B cell (primary cell): Measurements from ENCODE around the gene ADAMTSL5. TPM values are rescaled to one million over a fixed set of nuclear protein-coding genes. Genes with fewer than 3 reads are reported as not detected.
A peak's percentile ranks its signal among the peaks of the same experiment; 100 is the strongest.

ENCODE experiments used
- ATAC-seq: fragments of 200-7000 bp; cut with Tn5 transposase; one replicate; pipeline ENCODE4 v1.10.0; 2021; ENCODE audit warnings: low read depth, mild to moderate bottlenecking, moderate number of reproducible peaks, moderate library complexity
- CTCF ChIA-PET: fragments of 350-600 bp; sonication (Branson Sonifier 250); formaldehyde crosslinking; loops from one replicate; lab custom pipeline; 2021; ENCODE audit warnings: antibody characterized with exemption, inconsistent platforms; lab: Charles Lee
- POLR2A ChIA-PET: fragments of 350-600 bp; sonication (Branson Sonifier 250); formaldehyde crosslinking; loops from one replicate; lab custom pipeline; 2021; ENCODE audit warnings: antibody characterized with exemption; lab: Charles Lee
- DNase-seq: peaks from one replicate; pipeline ENCODE4 v3.0.0; 2013
- H2AFZ ChIP-seq: 2 replicates; pipeline ENCODE4 v1.6.1; 2012; ENCODE audit warnings: mild to moderate bottlenecking, low read depth, low read length; ENCODE audit not compliant: insufficient read depth, poor library complexity, severe bottlenecking
- H3K27ac ChIP-seq, 2 donors: 1 replicate in 1 of 2; 2 replicates in 1 of 2; pipeline ENCODE4 v1.5.1; 2012 to 2013; ENCODE audit warnings: low read length in 2 of 2, mild to moderate bottlenecking in 2 of 2, moderate library complexity in 1 of 2
- H3K27me3 ChIP-seq, 4 experiments: fragments of 200-600 bp in 1 of 4; sonication (generic) in 1 of 4; replicated peaks in 1 of 4; 1 replicate in 2 of 4; 2 replicates in 2 of 4; pipeline versions ENCODE4 v1.6.1 to v1.7.0; 2013 to 2016; ENCODE audit warnings: low read length in 3 of 4, mild to moderate bottlenecking in 2 of 4, mixed read lengths in 1 of 4, moderate library complexity in 1 of 4; ENCODE audit not compliant: insufficient read depth in 4 of 4, control insufficient read depth in 3 of 4; ENCODE audit errors: control extremely low read depth in 1 of 4
- H3K36me3 ChIP-seq, 2 experiments: replicated peaks in 1 of 2; 1 replicate in 1 of 2; 2 replicates in 1 of 2; pipeline versions ENCODE4 v1.6.1 to v1.7.1; 2013; ENCODE audit warnings: low read length in 1 of 2; ENCODE audit not compliant: insufficient read depth in 2 of 2, control insufficient read depth in 1 of 2; ENCODE audit errors: control extremely low read depth in 1 of 2, extremely low read depth in 1 of 2
- H3K4me1 ChIP-seq, 2 donors: fragments of 200-600 bp in 1 of 2; sonication (generic) in 1 of 2; 1 replicate in 1 of 2; 2 replicates in 1 of 2; pipeline versions ENCODE4 v1.5.1 to v1.6.1; 2013 to 2017; ENCODE audit warnings: low read length in 2 of 2; ENCODE audit not compliant: control insufficient read depth in 2 of 2, insufficient read depth in 2 of 2
- H3K4me2 ChIP-seq: replicated peaks from 2 replicates; pipeline ENCODE3; 2012; ENCODE audit warnings: mild to moderate bottlenecking, low read depth, low read length; ENCODE audit not compliant: poor library complexity, severe bottlenecking
- H3K4me3 ChIP-seq, 5 experiments: fragments of 200-600 bp in 1 of 5; sonication (generic) in 1 of 5; 1 replicate in 3 of 5; 2 replicates in 2 of 5; pipeline versions ENCODE4 v1.5.1 to v1.7.0; 2011 to 2016; ENCODE audit warnings: low read length in 4 of 5, mild to moderate bottlenecking in 4 of 5, low read depth in 2 of 5, control low read depth in 1 of 5, moderate library complexity in 1 of 5; ENCODE audit not compliant: insufficient read depth in 1 of 5; ENCODE audit errors: control extremely low read depth in 1 of 5, extremely low read depth in 1 of 5
- H3K79me2 ChIP-seq: fragments of 200-600 bp; sonication (generic); one replicate; pipeline ENCODE4 v1.6.0; 2016; ENCODE audit warnings: low read length; ENCODE audit not compliant: control insufficient read depth, insufficient read depth
- H3K9ac ChIP-seq: fragments of 200-600 bp; sonication (generic); 2 replicates; pipeline ENCODE4 v1.6.1; 2017; ENCODE audit warnings: mild to moderate bottlenecking, low read length, moderate library complexity
- H3K9me3 ChIP-seq, 3 donors: one replicate each; pipeline versions ENCODE4 v1.6.1 to v1.7.1; 2013; ENCODE audit warnings: low read length in 2 of 3; ENCODE audit not compliant: control insufficient read depth in 2 of 3, insufficient read depth in 1 of 3; ENCODE audit errors: control extremely low read depth in 1 of 3
- H4K20me1 ChIP-seq: 2 replicates; pipeline ENCODE4 v1.6.0; 2012; ENCODE audit warnings: mild to moderate bottlenecking, low read length; ENCODE audit not compliant: insufficient read depth, control insufficient read depth, poor library complexity, severe bottlenecking
- H3K27ac Mint-ChIP-seq: one replicate; pipeline ENCODE4 v1.8.0; 2021; ENCODE audit warnings: mixed read lengths
- H3K27me3 Mint-ChIP-seq: one replicate; pipeline ENCODE4 v1.8.0; 2021; ENCODE audit warnings: mixed read lengths
- H3K4me1 Mint-ChIP-seq: one replicate; pipeline ENCODE4 v1.8.0; 2021; ENCODE audit warnings: mixed read lengths
- H3K4me3 Mint-ChIP-seq: one replicate; pipeline ENCODE4 v1.8.0; 2021; ENCODE audit warnings: mixed read lengths
- H3K9me3 Mint-ChIP-seq: one replicate; pipeline ENCODE4 v1.8.0; 2022; ENCODE audit warnings: mixed read lengths; ENCODE audit not compliant: insufficient read depth
- EZH2 ChIP-seq: IDR thresholded peaks from 2 replicates; pipeline ENCODE4 v1.6.1; 2012; ENCODE audit warnings: borderline replicate concordance, low read depth, mild to moderate bottlenecking, moderate library complexity, low read length; ENCODE audit not compliant: insufficient read depth, poor library complexity, severe bottlenecking
- WGBS: methylation state at CpG from one replicate; pipeline ENCODE4 v1.1.5; 2013; ENCODE audit warnings: missing lambda C conversion rate; ENCODE audit not compliant: insufficient coverage; 5-methylcytosine and 5-hydroxymethylcytosine counted together
- intact Hi-C: fragments of 100-400 bp; cut with micrococcal nuclease; formaldehyde crosslinking; loops from one replicate; pipeline ENCODE4 v1.10.0; 2022
- polyA plus RNA-seq: library from polyadenylated mRNA; depleted of rRNA; stranded (reverse); fragments of >200 nt; gene quantifications from 2 replicates; pipeline ENCODE4 v1.2.3, GENCODE V29; 2012
- total RNA-seq, 2 donors: library from RNA; stranded (reverse); fragments of 120-200 nt in 1 of 2; gene quantifications; 1 replicate in 1 of 2; 2 replicates in 1 of 2; pipeline versions ENCODE4 v1.2.3 to v1.2.4, GENCODE V29; 2013 to 2022
- TF ChIP-seq, protein P1 (sequence below): fragments of 200-600 bp; IDR thresholded peaks from one replicate; pipeline ENCODE4 v1.8.0; 2022; ENCODE audit warnings: antibody characterized with exemption, mild to moderate bottlenecking

Gene ADAMTSL5
- total and polyA plus RNA-seq, 2 donors (not counting 1 experiment from before 2014, with no cell fraction given) = 0.09 TPM; not detected in 1

- Histone ChIP-seq H3K9ac (no peak overlapping the region), H3K4me3 (no peak overlapping the region), H4K20me1 (peaks cover 7% of the 10 kb centered on the region), H3K27me3 (no peaks in the 10 kb centered on the region), H2AFZ (no peak overlapping the region), H3K4me1 (peaks cover 6 to 22% of the 10 kb centered on the region in 2 donors), H3K9me3 (no peaks in the 10 kb centered on the region), H3K79me2 (peaks cover 14% of the 10 kb centered on the region), H3K4me2 (no peak overlapping the region), H3K36me3 (peaks cover 0 to 4% of the 10 kb centered on the region in 2 experiments), H3K27ac (no peak overlapping the region)
- no peaks in the 10 kb centered on the region for H3K9me3 Mint-ChIP-seq
- no peak overlapping the region for H3K27ac Mint-ChIP-seq
- intact Hi-C loops = no loop called here
- ChIA-PET CTCF (no interaction called here), POLR2A (no interaction called here)
- no peak overlapping the region for H3K4me3 Mint-ChIP-seq
- TF ChIP-seq, protein P1, sequence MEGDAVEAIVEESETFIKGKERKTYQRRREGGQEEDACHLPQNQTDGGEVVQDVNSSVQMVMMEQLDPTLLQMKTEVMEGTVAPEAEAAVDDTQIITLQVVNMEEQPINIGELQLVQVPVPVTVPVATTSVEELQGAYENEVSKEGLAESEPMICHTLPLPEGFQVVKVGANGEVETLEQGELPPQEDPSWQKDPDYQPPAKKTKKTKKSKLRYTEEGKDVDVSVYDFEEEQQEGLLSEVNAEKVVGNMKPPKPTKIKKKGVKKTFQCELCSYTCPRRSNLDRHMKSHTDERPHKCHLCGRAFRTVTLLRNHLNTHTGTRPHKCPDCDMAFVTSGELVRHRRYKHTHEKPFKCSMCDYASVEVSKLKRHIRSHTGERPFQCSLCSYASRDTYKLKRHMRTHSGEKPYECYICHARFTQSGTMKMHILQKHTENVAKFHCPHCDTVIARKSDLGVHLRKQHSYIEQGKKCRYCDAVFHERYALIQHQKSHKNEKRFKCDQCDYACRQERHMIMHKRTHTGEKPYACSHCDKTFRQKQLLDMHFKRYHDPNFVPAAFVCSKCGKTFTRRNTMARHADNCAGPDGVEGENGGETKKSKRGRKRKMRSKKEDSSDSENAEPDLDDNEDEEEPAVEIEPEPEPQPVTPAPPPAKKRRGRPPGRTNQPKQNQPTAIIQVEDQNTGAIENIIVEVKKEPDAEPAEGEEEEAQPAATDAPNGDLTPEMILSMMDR = no peak
- TF ChIP-seq EZH2 = no peak
- no peaks in the 10 kb centered on the region for H3K27me3 Mint-ChIP-seq
- ATAC-seq (no peak), DNase-seq (no peak)
- WGBS = 93% methylated on average over 26 of the region's 26 CpGs
- peaks cover 13% of the 10 kb centered on the region for H3K4me1 Mint-ChIP-seq
Measured at GRCh38 chr19:1481224-1481892, 31.5 kb downstream of the ADAMTSL5 start.

DNA sequence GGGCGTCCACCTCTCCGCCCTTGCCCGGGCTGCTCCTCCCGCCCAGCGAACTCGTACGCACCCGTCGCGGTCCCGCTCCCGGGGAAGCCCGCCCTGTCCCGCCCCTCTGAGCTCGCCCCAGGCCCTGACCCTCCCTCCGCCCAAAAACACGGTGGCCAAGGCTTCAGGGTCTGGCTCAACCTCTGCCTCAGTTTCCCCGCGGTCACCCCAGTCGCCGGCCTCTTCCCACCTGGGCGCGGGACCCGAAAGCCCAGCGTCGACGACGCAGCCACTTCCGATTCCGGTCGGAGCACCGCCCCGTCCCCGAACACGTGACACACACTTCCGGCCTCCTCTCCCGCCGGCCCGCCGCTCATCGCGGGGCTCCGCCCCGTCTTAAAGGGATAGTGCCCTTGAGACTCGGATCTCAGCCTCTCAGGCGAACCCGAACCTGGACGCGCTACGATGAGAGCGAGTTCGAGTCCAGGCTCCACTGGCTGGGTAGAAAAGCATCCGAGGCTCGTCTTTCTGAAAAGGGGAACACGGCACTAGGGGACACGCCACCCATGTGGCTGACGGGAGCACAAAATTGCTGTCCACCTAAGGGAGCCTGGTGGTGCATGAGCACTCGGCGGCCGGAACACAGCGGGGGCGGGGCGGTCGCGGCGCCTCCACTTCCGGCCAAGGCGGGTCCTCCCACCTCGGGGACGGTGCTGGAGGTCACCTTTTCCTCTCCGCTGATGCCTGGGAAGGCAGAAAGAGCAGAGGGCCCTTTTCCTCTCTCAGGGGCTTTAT, 33.7 kb downstream of the ADAMTSL5 start, which contains the start of gene C19orf25:
C19orf25 (minus strand) TSS at position 282 of the 774 bp plus-strand sequence. CDS start 312 bp downstream, outside the sequence.
- H3K27me3 ChIP-seq = no peaks in the 10 kb centered on the region
- intact Hi-C loops = loop anchor here (1.0 to 2.0 kb wide), 4 partner anchors 11 to 72 kb away; partner anchors contain the start of genes DAZAP1 and PCSK4
- ChIA-PET POLR2A (interaction anchor here (0.5 kb wide), 1 partner anchor 709 kb away, joined by 6 read pairs; no protein-coding TSS in a partner anchor), CTCF (no interaction called here)
- peak within 1 kb of the TSS; percentile 71 to 83 for H3K27ac ChIP-seq
- Mint-ChIP-seq H3K27me3 (no peaks in the 10 kb centered on the region), H3K27ac (peak within 1 kb of the TSS; percentile 93), H3K9me3 (no peaks in the 10 kb centered on the region), H3K4me3 (peak within 1 kb of the TSS; percentile 97), H3K4me1 (peaks cover 13% of the 10 kb centered on the region)
- no peaks in the 10 kb centered on the region for H3K9me3 ChIP-seq
- peak within 1 kb of the TSS; percentile 50 to 92 (median 79) for H3K4me3 ChIP-seq
- peaks cover 6 to 22% of the 10 kb centered on the region in 2 donors for H3K4me1 ChIP-seq
- peak within 1 kb of the TSS; percentile 97 for H3K4me2 ChIP-seq
- DNase-seq (peak; percentile 94), ATAC-seq (peak; percentile 94)
- H3K79me2 ChIP-seq = peaks cover 18% of the 10 kb centered on the region
- H3K9ac ChIP-seq = peak within 1 kb of the TSS; percentile 77
- no peak for TF ChIP-seq EZH2
- TF ChIP-seq, protein P1 = no peak
- peak within 1 kb of the TSS; percentile 96 for H2AFZ ChIP-seq
- under 1% methylated on average over 67 of the region's 71 CpGs for WGBS
- peaks cover 0 to 4% of the 10 kb centered on the region in 2 experiments for H3K36me3 ChIP-seq
- H4K20me1 ChIP-seq = peaks cover 29% of the 10 kb centered on the region
